ENCODE data around the gene IQCH.
A peak's percentile ranks its signal among the peaks of the same experiment; 100 is the strongest.
"Not testable (repeated sequence)": the region's sequence is repeated elsewhere in the genome, so short reads cannot be mapped to it uniquely, and the experiment has no call there.

IQCH gene

GRCh38 chr15:67230504-67230903, 24.1 kb upstream of the IQCH start:
- no peak overlapping the region for H3K27ac Mint-ChIP-seq
- H3K4me1 Mint-ChIP-seq (ENCODE audit: low read depth) = peaks cover 4% of the 10 kb centered on the region
- peaks cover 52% of the 10 kb centered on the region for H3K36me3 Mint-ChIP-seq (ENCODE audit: low read depth)
- no peaks in the 10 kb centered on the region for H3K9me3 Mint-ChIP-seq
- no peak overlapping the region for H3K4me3 Mint-ChIP-seq
- H3K27me3 Mint-ChIP-seq (ENCODE audit: low read depth) = no peaks in the 10 kb centered on the region

- Mint-ChIP-seq H3K36me3 (ENCODE audit: low read depth) (peaks cover 53% of the 10 kb centered on the region), H3K9me3 (no peaks in the 10 kb centered on the region), H3K27me3 (ENCODE audit: low read depth) (no peaks in the 10 kb centered on the region), H3K27ac (no peak overlapping the region), H3K4me1 (ENCODE audit: low read depth) (peaks cover 11% of the 10 kb centered on the region), H3K4me3 (no peak overlapping the region)
These were observed 22.0 kb upstream of the IQCH start for GRCh38 chr15:67232591-67232990.

- Mint-ChIP-seq H3K4me1 (ENCODE audit: low read depth) (peaks cover 49% of the 10 kb centered on the region), H3K4me3 (peak overlapping the region; percentile 72), H3K27ac (peak overlapping the region; percentile 90), H3K27me3 (ENCODE audit: low read depth) (no peaks in the 10 kb centered on the region), H3K9me3 (no peaks in the 10 kb centered on the region), H3K36me3 (ENCODE audit: low read depth) (peaks cover 18% of the 10 kb centered on the region)
These were observed 14.1 kb upstream of the IQCH start for GRCh38 chr15:67240235-67241131.

- H3K27me3 Mint-ChIP-seq (ENCODE audit: low read depth) = no peaks in the 10 kb centered on the region
- H3K27ac Mint-ChIP-seq = peak overlapping the region; percentile 90
- no peaks in the 10 kb centered on the region for H3K9me3 Mint-ChIP-seq
- H3K4me1 Mint-ChIP-seq (ENCODE audit: low read depth) = peaks cover 47% of the 10 kb centered on the region
- peak overlapping the region; percentile 72 for H3K4me3 Mint-ChIP-seq
- H3K36me3 Mint-ChIP-seq (ENCODE audit: low read depth) = peaks cover 19% of the 10 kb centered on the region
These were observed 13.3 kb upstream of the IQCH start for GRCh38 chr15:67241132-67241855.

- H3K27ac Mint-ChIP-seq = peak overlapping the region; percentile 50
- no peak overlapping the region for H3K4me3 Mint-ChIP-seq
- H3K4me1 Mint-ChIP-seq (ENCODE audit: low read depth) = peaks cover 43% of the 10 kb centered on the region
- no peaks in the 10 kb centered on the region for H3K27me3 Mint-ChIP-seq (ENCODE audit: low read depth)
- H3K36me3 Mint-ChIP-seq (ENCODE audit: low read depth) = peaks cover 27% of the 10 kb centered on the region
- H3K9me3 Mint-ChIP-seq = peaks cover 10% of the 10 kb centered on the region
These were observed 11.9 kb upstream of the IQCH start for GRCh38 chr15:67242708-67243111.

GRCh38 chr15:67244971-67245478, 9.6 kb upstream of the IQCH start:
- Mint-ChIP-seq H3K9me3 (peaks cover 10% of the 10 kb centered on the region), H3K4me3 (no peak overlapping the region), H3K36me3 (ENCODE audit: low read depth) (peaks cover 35% of the 10 kb centered on the region), H3K27ac (no peak overlapping the region), H3K4me1 (ENCODE audit: low read depth) (peaks cover 42% of the 10 kb centered on the region), H3K27me3 (ENCODE audit: low read depth) (no peaks in the 10 kb centered on the region)

- H3K4me3 Mint-ChIP-seq; H3K27ac Mint-ChIP-seq; H3K27me3 Mint-ChIP-seq (ENCODE audit: low read depth): not testable (repeated sequence)
- peaks cover 36% of the 10 kb centered on the region for H3K36me3 Mint-ChIP-seq (ENCODE audit: low read depth)
- peaks cover 10% of the 10 kb centered on the region for H3K9me3 Mint-ChIP-seq
- peaks cover 29% of the 10 kb centered on the region for H3K4me1 Mint-ChIP-seq (ENCODE audit: low read depth)
These were observed 8.0 kb upstream of the IQCH start for GRCh38 chr15:67246606-67247005.

- no peak overlapping the region for H3K4me3 Mint-ChIP-seq
- H3K27me3 Mint-ChIP-seq (ENCODE audit: low read depth) = no peaks in the 10 kb centered on the region
- peaks cover 39% of the 10 kb centered on the region for H3K36me3 Mint-ChIP-seq (ENCODE audit: low read depth)
- peaks cover 30% of the 10 kb centered on the region for H3K4me1 Mint-ChIP-seq (ENCODE audit: low read depth)
- H3K9me3 Mint-ChIP-seq = peaks cover 10% of the 10 kb centered on the region
- no peak overlapping the region for H3K27ac Mint-ChIP-seq
These were observed 6.5 kb upstream of the IQCH start for GRCh38 chr15:67248011-67248505.

GRCh38 chr15:67249830-67250229, 4.8 kb upstream of the IQCH start:
- H3K36me3 Mint-ChIP-seq (ENCODE audit: low read depth) = peaks cover 37% of the 10 kb centered on the region
- no peak overlapping the region for H3K4me3 Mint-ChIP-seq

GRCh38 chr15:67251318-67251717, 3.3 kb upstream of the IQCH start:
- Mint-ChIP-seq H3K9me3 (peaks cover 10% of the 10 kb centered on the region), H3K27me3 (ENCODE audit: low read depth) (peaks cover 14% of the 10 kb centered on the region), H3K36me3 (ENCODE audit: low read depth) (peaks cover 25% of the 10 kb centered on the region), H3K4me3 (no peak overlapping the region), H3K4me1 (ENCODE audit: low read depth) (peaks cover 33% of the 10 kb centered on the region), H3K27ac (no peak overlapping the region)

More at GRCh38 chr15:67249830-67250229, 4.8 kb upstream of the IQCH start:
- H3K27me3 Mint-ChIP-seq (ENCODE audit: low read depth) = peaks cover 2% of the 10 kb centered on the region
- peaks cover 28% of the 10 kb centered on the region for H3K4me1 Mint-ChIP-seq (ENCODE audit: low read depth)
- H3K27ac Mint-ChIP-seq = no peak overlapping the region
- peaks cover 10% of the 10 kb centered on the region for H3K9me3 Mint-ChIP-seq

- Mint-ChIP-seq H3K9me3 (no peaks in the 10 kb centered on the region), H3K4me3 (peak overlapping the region; percentile 100), H3K4me1 (ENCODE audit: low read depth) (peaks cover 32% of the 10 kb centered on the region)
These were observed 1.5 kb upstream of the IQCH start for GRCh38 chr15:67253101-67253500.

GRCh38 chr15:67253549-67254237, 893 bp upstream of the IQCH start:
- Mint-ChIP-seq H3K4me1 (ENCODE audit: low read depth) (peaks cover 28% of the 10 kb centered on the region), H3K27ac (peak overlapping the region; percentile 99), H3K27me3 (ENCODE audit: low read depth) (peaks cover 24% of the 10 kb centered on the region), H3K36me3 (ENCODE audit: low read depth) (peaks cover 12% of the 10 kb centered on the region), H3K4me3 (peak overlapping the region; percentile 100), H3K9me3 (no peaks in the 10 kb centered on the region)

More at GRCh38 chr15:67253101-67253500, 1.5 kb upstream of the IQCH start:
- H3K27ac Mint-ChIP-seq = peak overlapping the region; percentile 99
- peaks cover 13% of the 10 kb centered on the region for H3K36me3 Mint-ChIP-seq (ENCODE audit: low read depth)
- H3K27me3 Mint-ChIP-seq (ENCODE audit: low read depth) = peaks cover 24% of the 10 kb centered on the region

GRCh38 chr15:67256051-67256450, 1.5 kb downstream of the IQCH start:
- Mint-ChIP-seq H3K9me3 (no peaks in the 10 kb centered on the region), H3K4me1 (ENCODE audit: low read depth) (peaks cover 25% of the 10 kb centered on the region), H3K36me3 (ENCODE audit: low read depth) (peaks cover 8% of the 10 kb centered on the region), H3K27ac (peak overlapping the region; percentile 69), H3K4me3 (peak overlapping the region; percentile 79), H3K27me3 (ENCODE audit: low read depth) (peaks cover 24% of the 10 kb centered on the region)

- not testable (repeated sequence) for H3K4me1 Mint-ChIP-seq (ENCODE audit: low read depth); H3K4me3 Mint-ChIP-seq; H3K27ac Mint-ChIP-seq; H3K36me3 Mint-ChIP-seq (ENCODE audit: low read depth); H3K9me3 Mint-ChIP-seq
- peaks cover 24% of the 10 kb centered on the region for H3K27me3 Mint-ChIP-seq (ENCODE audit: low read depth)
These were observed 3.8 kb downstream of the IQCH start for GRCh38 chr15:67258412-67258811.
